WTC11 (cell line): Measurements from ENCODE around the gene PLXNB1. TPM values are rescaled to one million over a fixed set of nuclear protein-coding genes. Genes with fewer than 3 reads are reported as not detected.

Source experiments
- ATAC-seq: fragments of 200-7000 bp; cut with Tn5 transposase; 2 replicates; pipeline ENCODE4 v1.10.0; 2021; ENCODE audit warnings: mild to moderate bottlenecking, moderate library complexity
- CTCF ChIA-PET: fragments of 300-600 bp; sonication (Branson Sonifier 250); formaldehyde crosslinking; loops from one replicate; lab custom pipeline; 2021; ENCODE audit warnings: antibody characterized with exemption; lab: Charles Lee
- POLR2A ChIA-PET: fragments of 350-600 bp; sonication (Branson Sonifier 250); formaldehyde crosslinking; loops from one replicate; lab custom pipeline; 2021; ENCODE audit warnings: antibody characterized with exemption; lab: Charles Lee
- DNase-seq: peaks from one replicate; pipeline ENCODE4 v3.0.0; 2021; ENCODE audit warnings: low spot score
- H3K27ac Mint-ChIP-seq: 2 replicates; pipeline ENCODE4 v1.8.0; 2021; ENCODE audit warnings: mixed read lengths
- H3K27me3 Mint-ChIP-seq: 2 replicates; pipeline ENCODE4 v1.8.0; 2021; ENCODE audit warnings: low read depth, mild to moderate bottlenecking, moderate library complexity, mixed read lengths
- H3K36me3 Mint-ChIP-seq: 2 replicates; pipeline ENCODE4 v1.8.0; 2021; ENCODE audit warnings: mixed read lengths
- H3K4me1 Mint-ChIP-seq: 2 replicates; pipeline ENCODE4 v1.8.0; 2022; ENCODE audit warnings: mixed read lengths
- H3K4me3 Mint-ChIP-seq: 2 replicates; pipeline ENCODE4 v1.8.0; 2021; ENCODE audit warnings: mild to moderate bottlenecking, moderate library complexity, mixed read lengths
- H3K9me3 Mint-ChIP-seq: 2 replicates; pipeline ENCODE4 v1.8.0; 2021; ENCODE audit warnings: mixed read lengths
- ATF1 ChIP-seq: sonication (generic); formaldehyde crosslinking; IDR thresholded peaks from 2 replicates; pipeline ENCODE4 v1.8.1; 2023; ENCODE audit warnings: mild to moderate bottlenecking, moderate library complexity, missing genetic modification reagents
- ATF2 ChIP-seq: sonication (generic); formaldehyde crosslinking; IDR thresholded peaks from 2 replicates; pipeline ENCODE4 v1.8.1; 2022; ENCODE audit warnings: low read depth, missing genetic modification reagents, borderline replicate concordance
- ATF3 ChIP-seq: sonication (generic); formaldehyde crosslinking; conservative IDR thresholded peaks from 2 replicates; pipeline ENCODE4 v1.8.1; 2022; ENCODE audit warnings: mild to moderate bottlenecking, missing genetic modification reagents
- CREB1 ChIP-seq: sonication (generic); formaldehyde crosslinking; IDR thresholded peaks from 2 replicates; pipeline ENCODE4 v1.8.0; 2023; ENCODE audit warnings: mild to moderate bottlenecking, missing genetic modification reagents
- CREM ChIP-seq: sonication (generic); formaldehyde crosslinking; IDR thresholded peaks from 2 replicates; pipeline ENCODE4 v1.8.1; 2022; ENCODE audit warnings: mild to moderate bottlenecking, missing genetic modification reagents, moderate library complexity
- E2F1 ChIP-seq: sonication (generic); formaldehyde crosslinking; IDR thresholded peaks from 2 replicates; pipeline ENCODE4 v1.8.0; 2022; ENCODE audit warnings: mild to moderate bottlenecking, missing genetic modification reagents
- EMX1 ChIP-seq: fragments of 250-450 bp; sonication (Bioruptor Pico); IDR thresholded peaks from 2 replicates; pipeline ENCODE4 v1.8.0; 2021; ENCODE audit warnings: mild to moderate bottlenecking
- FOXJ3 ChIP-seq: sonication (generic); formaldehyde crosslinking; IDR thresholded peaks from 2 replicates; pipeline ENCODE4 v1.9.0; 2021; ENCODE audit warnings: missing genetic modification reagents, mild to moderate bottlenecking, borderline replicate concordance
- GRHL2 ChIP-seq: fragments of 250-450 bp; sonication (Bioruptor Pico); IDR thresholded peaks from 2 replicates; pipeline ENCODE4 v1.8.0; 2022; ENCODE audit warnings: mild to moderate bottlenecking, moderate library complexity; ENCODE audit not compliant: insufficient replicate concordance, severe bottlenecking
- GTF2I ChIP-seq: fragments of 250-450 bp; sonication (Bioruptor Pico); conservative IDR thresholded peaks from 2 replicates; pipeline ENCODE4 v1.4.0; 2021; ENCODE audit warnings: mild to moderate bottlenecking
- KAT7 ChIP-seq: sonication (generic); formaldehyde crosslinking; IDR thresholded peaks from 2 replicates; pipeline ENCODE4 v1.8.1; 2023; ENCODE audit warnings: missing genetic modification reagents, mild to moderate bottlenecking, borderline replicate concordance
- MYBL2 ChIP-seq: sonication (generic); formaldehyde crosslinking; IDR thresholded peaks from 2 replicates; pipeline ENCODE4 v1.8.1; 2023; ENCODE audit warnings: mild to moderate bottlenecking, moderate library complexity, missing genetic modification reagents
- PREB ChIP-seq: sonication (generic); formaldehyde crosslinking; IDR thresholded peaks from 2 replicates; pipeline ENCODE4 v1.8.1; 2022; ENCODE audit warnings: mild to moderate bottlenecking, missing genetic modification reagents, moderate library complexity, borderline replicate concordance
- SOX15 ChIP-seq: fragments of 250-450 bp; sonication (Bioruptor Pico); IDR thresholded peaks from 2 replicates; pipeline ENCODE4 v1.9.0; 2021; ENCODE audit warnings: mild to moderate bottlenecking
- TP53 ChIP-seq: sonication (generic); formaldehyde crosslinking; IDR thresholded peaks from 2 replicates; pipeline ENCODE4 v1.8.1; 2023; ENCODE audit warnings: mild to moderate bottlenecking, missing genetic modification reagents
- USF2 ChIP-seq: sonication (generic); formaldehyde crosslinking; IDR thresholded peaks from 2 replicates; pipeline ENCODE4 v1.8.1; 2023; ENCODE audit warnings: mild to moderate bottlenecking, missing genetic modification reagents, moderate library complexity
- ZBTB43 ChIP-seq: sonication (generic); formaldehyde crosslinking; IDR thresholded peaks from 2 replicates; pipeline ENCODE4 v1.8.1; 2023; ENCODE audit warnings: mild to moderate bottlenecking, missing genetic modification reagents
- total RNA-seq: library from RNA; stranded (reverse); gene quantifications from 3 replicates; pipeline ENCODE4 v1.2.3, GENCODE V29; 2021
- TF ChIP-seq, protein P1 (sequence below): sonication (generic); formaldehyde crosslinking; IDR thresholded peaks from 2 replicates; pipeline ENCODE4 v1.8.1; 2023; ENCODE audit warnings: mild to moderate bottlenecking, missing genetic modification reagents, moderate library complexity
- TF ChIP-seq, protein P2 (sequence below): sonication (generic); formaldehyde crosslinking; IDR thresholded peaks from 2 replicates; pipeline ENCODE4 v1.8.0; 2022; ENCODE audit warnings: missing genetic modification reagents

Gene PLXNB1
- total RNA-seq, 1 experiment from 2014 or later = 143 TPM

DNA sequence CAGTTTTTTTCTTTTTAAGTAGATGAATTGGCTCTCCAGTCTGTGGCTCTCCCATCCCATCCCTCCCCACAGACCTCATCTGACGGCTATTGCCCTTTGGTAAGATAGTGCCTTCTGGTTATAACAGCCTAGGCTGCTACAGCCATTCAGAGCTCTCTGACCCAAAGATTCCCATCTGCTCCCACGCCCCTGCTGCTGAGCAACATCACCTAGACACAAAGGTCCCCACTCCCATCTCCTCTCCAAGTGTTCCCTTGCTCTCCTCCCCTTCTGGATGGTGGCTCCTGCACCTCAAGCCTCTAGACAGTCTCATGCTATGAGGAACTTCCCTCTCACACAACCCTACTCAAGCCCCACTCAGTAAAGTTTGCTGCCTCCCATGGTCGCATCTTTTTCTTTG, 34.2 kb downstream of the PLXNB1 start:
- ChIA-PET CTCF (interaction anchor here (1.3 to 2.8 kb wide), 2 partner anchors 40 to 201 kb away, joined by 10 to 16 read pairs; no protein-coding TSS in a partner anchor), POLR2A (no interaction called here)
- H3K27me3 Mint-ChIP-seq = peaks cover 16% of the 10 kb centered on the region
- peaks cover 11% of the 10 kb centered on the region for H3K4me1 Mint-ChIP-seq
- DNase-seq (no peak), ATAC-seq (no peak)
- peaks cover 2% of the 10 kb centered on the region; the same call in 1 of the 2 replicates for H3K36me3 Mint-ChIP-seq
- TF ChIP-seq EMX1 (CRISPR knock-in tag) = no peak
- H3K9me3 Mint-ChIP-seq = 0 out of 2 replicates have a peak, but pooled peaks cover 1% of the 10 kb centered on the region
- no peak overlapping the region for H3K27ac Mint-ChIP-seq
- no peak overlapping the region for H3K4me3 Mint-ChIP-seq

GRCh38 chr3:48394391-48394790, 35.5 kb downstream of the PLXNB1 start:
- CTCF ChIA-PET = interaction anchor here (2.1 to 2.8 kb wide), 2 partner anchors 42 to 200 kb away, joined by 7 to 10 read pairs; no protein-coding TSS in a partner anchor
- POLR2A ChIA-PET = no interaction called here
- no peaks in the 10 kb centered on the region for H3K9me3 Mint-ChIP-seq
- H3K4me1 Mint-ChIP-seq = peaks cover 9% of the 10 kb centered on the region
- TF ChIP-seq CREB1 (CRISPR knock-in tag) = no peak
- TF ChIP-seq, protein P1, sequence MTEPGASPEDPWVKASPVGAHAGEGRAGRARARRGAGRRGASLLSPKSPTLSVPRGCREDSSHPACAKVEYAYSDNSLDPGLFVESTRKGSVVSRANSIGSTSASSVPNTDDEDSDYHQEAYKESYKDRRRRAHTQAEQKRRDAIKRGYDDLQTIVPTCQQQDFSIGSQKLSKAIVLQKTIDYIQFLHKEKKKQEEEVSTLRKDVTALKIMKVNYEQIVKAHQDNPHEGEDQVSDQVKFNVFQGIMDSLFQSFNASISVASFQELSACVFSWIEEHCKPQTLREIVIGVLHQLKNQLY = no peak
- no peak for TF ChIP-seq CREM (CRISPR knock-in tag)
- TF ChIP-seq, protein P2, sequence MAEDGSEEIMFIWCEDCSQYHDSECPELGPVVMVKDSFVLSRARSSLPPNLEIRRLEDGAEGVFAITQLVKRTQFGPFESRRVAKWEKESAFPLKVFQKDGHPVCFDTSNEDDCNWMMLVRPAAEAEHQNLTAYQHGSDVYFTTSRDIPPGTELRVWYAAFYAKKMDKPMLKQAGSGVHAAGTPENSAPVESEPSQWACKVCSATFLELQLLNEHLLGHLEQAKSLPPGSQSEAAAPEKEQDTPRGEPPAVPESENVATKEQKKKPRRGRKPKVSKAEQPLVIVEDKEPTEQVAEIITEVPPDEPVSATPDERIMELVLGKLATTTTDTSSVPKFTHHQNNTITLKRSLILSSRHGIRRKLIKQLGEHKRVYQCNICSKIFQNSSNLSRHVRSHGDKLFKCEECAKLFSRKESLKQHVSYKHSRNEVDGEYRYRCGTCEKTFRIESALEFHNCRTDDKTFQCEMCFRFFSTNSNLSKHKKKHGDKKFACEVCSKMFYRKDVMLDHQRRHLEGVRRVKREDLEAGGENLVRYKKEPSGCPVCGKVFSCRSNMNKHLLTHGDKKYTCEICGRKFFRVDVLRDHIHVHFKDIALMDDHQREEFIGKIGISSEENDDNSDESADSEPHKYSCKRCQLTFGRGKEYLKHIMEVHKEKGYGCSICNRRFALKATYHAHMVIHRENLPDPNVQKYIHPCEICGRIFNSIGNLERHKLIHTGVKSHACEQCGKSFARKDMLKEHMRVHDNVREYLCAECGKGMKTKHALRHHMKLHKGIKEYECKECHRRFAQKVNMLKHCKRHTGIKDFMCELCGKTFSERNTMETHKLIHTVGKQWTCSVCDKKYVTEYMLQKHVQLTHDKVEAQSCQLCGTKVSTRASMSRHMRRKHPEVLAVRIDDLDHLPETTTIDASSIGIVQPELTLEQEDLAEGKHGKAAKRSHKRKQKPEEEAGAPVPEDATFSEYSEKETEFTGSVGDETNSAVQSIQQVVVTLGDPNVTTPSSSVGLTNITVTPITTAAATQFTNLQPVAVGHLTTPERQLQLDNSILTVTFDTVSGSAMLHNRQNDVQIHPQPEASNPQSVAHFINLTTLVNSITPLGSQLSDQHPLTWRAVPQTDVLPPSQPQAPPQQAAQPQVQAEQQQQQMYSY (CRISPR knock-in tag) = no peak
- TF ChIP-seq FOXJ3 = no peak
- TF ChIP-seq TP53 (CRISPR knock-in tag) = no peak
- DNase-seq (no peak), ATAC-seq (no peak)
- no peaks in the 10 kb centered on the region for H3K36me3 Mint-ChIP-seq
- no peak overlapping the region for H3K27ac Mint-ChIP-seq
- H3K27me3 Mint-ChIP-seq = peaks cover 16% of the 10 kb centered on the region
- no peak overlapping the region for H3K4me3 Mint-ChIP-seq

- TF ChIP-seq ATF2 (CRISPR knock-in tag) = no peak
- no peak for TF ChIP-seq KAT7 (CRISPR knock-in tag)
- no peak for TF ChIP-seq E2F1 (CRISPR knock-in tag)
- no peak for TF ChIP-seq PREB (CRISPR knock-in tag)
- TF ChIP-seq SOX15 (CRISPR knock-in tag) = no peak
- TF ChIP-seq GRHL2 (CRISPR knock-in tag) = no peak
- no peak for TF ChIP-seq ATF1
- TF ChIP-seq ATF3 (CRISPR knock-in tag) = no peak
- no peak for TF ChIP-seq GTF2I
- no peak for TF ChIP-seq USF2 (CRISPR knock-in tag)
- TF ChIP-seq MYBL2 = no peak
- TF ChIP-seq ZBTB43 (CRISPR knock-in tag) = no peak
- no peak for TF ChIP-seq FOXJ3
- TF ChIP-seq, all 79 proteins: peak for 0
- DNase-seq = no peak
- ATAC-seq = no peak
- POLR2A ChIA-PET = no interaction called here
- Mint-ChIP-seq H3K4me3 (no peak overlapping the region), H3K27ac (no peak overlapping the region), H3K9me3 (no peaks in the 10 kb centered on the region), H3K4me1 (no peaks in the 10 kb centered on the region), H3K27me3 (peaks cover 3% of the 10 kb centered on the region), H3K36me3 (no peaks in the 10 kb centered on the region)
- CTCF ChIA-PET = interaction anchor here (0.6 to 1.8 kb wide), 3 partner anchors 12 to 195 kb away, joined by 3 to 12 read pairs (median 8); no protein-coding TSS in a partner anchor
These were observed 40.9 kb downstream of the PLXNB1 start for GRCh38 chr3:48388966-48389365.
